Kidney glomerular epithelial cell (primary cell): ENCODE data around the gene SLC2A8.

Experiments
- DNase-seq: peaks from one replicate; lab custom pipeline; 2025; lab: John Stamatoyannopoulos, UW

SLC2A8 gene, protein sequence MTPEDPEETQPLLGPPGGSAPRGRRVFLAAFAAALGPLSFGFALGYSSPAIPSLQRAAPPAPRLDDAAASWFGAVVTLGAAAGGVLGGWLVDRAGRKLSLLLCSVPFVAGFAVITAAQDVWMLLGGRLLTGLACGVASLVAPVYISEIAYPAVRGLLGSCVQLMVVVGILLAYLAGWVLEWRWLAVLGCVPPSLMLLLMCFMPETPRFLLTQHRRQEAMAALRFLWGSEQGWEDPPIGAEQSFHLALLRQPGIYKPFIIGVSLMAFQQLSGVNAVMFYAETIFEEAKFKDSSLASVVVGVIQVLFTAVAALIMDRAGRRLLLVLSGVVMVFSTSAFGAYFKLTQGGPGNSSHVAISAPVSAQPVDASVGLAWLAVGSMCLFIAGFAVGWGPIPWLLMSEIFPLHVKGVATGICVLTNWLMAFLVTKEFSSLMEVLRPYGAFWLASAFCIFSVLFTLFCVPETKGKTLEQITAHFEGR

DNA sequence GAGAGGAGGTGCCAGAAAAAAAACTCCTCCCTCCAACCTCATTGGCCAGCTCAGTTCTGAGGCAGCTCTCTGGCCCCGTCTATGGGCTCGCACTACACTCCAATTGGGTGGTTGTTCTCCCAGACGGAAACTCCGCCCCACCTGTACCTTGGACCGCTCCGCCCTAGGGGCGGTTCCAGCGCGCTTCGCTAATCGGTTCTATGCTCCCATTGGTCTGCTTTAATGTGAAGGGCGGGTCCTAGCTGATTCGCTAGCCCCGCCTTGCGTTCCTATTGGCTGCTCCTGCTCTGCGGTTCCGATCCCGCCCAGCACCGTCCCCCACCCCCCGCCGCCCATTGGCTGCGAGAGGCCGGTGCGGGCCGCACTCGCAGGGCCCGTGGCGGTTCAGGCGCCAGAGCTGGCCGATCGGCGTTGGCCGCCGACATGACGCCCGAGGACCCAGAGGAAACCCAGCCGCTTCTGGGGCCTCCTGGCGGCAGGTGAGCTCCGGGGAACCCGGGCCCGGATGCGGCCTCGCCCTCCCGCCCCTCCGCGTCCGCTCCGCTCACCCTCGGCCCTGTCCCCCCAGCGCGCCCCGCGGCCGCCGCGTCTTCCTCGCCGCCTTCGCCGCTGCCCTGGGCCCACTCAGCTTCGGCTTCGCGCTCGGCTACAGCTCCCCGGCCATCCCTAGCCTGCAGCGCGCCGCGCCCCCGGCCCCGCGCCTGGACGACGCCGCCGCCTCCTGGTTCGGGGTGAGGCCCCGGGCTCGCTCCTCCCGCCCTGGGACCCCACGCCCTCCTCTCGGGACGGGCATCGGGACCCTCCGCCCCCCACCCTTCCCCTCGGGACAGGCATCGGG lies at the start of gene SLC2A8:
SLC2A8 (plus strand) TSS at position 362 of the 838 bp plus-strand sequence; CDS start at position 424, 62 bp downstream.
- peak; percentile 100 for DNase-seq

DNA sequence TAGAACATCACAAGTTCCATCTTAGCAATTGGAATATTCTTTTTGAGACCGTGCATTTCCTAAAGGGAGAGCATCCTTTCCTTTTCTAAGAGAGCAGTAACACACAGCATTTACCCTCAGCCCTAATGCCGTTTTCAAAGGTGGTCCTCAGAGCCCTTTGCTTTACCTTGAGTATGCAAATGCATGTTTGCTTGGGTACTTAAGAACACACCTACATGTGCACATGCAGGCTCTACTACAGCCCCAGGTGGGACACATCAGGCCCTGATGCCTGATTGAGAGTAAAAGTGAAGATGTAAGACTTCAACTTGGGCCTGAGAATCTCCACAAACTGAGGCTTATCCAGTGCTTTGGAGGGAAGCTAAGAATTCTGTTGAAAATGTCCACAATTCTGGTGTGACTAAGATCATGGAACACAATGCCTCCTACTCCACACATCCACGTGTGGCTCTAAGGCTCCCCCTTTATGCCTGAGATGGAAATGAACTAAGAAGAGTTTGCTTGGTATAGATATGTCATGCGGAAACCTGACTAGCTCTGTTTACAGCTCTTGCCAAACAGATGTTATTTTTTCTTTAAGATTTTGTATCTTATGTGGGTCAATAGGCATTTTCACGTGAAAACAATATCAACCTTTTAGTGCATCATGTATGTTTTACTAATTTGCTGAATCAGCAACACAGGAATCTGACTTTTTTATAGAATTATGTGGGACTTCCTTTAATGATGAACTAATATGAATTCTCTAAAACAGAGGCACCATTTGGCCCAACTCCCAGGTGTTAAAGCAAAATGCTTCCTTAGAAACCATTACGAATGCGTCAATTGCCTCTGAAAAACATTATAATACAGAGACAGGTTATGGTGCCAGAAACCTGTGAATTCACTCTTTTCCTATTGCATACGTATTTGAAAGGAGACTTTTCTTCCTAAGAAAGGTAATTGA lies 48.9 kb upstream of the SLC2A8 start:
- DNase-seq, result no peak

DNA sequence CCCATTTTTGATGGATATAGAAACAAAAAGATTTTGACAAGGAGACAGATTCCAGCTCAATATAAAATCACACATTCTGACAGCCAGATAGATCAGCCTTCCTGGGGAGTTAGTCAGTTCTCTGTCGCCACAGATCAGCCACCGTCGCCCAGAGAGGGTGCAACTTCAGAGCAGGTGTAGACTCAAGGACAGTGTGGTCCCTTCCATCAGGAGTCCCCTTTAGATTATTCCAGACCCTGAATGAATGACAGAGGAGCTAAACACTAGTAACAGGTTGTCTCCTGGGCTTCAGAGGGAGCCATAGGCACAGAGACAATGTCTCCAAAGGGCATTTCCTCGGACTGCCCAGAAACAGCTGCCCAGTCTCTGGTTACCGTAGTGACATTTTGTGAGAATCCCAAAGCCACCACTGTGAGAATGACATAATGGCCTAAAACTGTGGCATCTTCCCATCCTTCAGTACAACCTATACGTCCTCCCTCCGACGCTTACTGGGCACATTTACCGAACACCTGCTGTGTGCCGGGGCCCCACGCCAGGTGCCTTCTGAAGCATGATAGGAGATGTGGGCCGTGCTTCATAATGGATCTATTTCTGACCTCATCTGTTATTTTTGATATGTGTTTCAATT lies 47.4 kb upstream of the SLC2A8 start:
- no peak for DNase-seq

DNA sequence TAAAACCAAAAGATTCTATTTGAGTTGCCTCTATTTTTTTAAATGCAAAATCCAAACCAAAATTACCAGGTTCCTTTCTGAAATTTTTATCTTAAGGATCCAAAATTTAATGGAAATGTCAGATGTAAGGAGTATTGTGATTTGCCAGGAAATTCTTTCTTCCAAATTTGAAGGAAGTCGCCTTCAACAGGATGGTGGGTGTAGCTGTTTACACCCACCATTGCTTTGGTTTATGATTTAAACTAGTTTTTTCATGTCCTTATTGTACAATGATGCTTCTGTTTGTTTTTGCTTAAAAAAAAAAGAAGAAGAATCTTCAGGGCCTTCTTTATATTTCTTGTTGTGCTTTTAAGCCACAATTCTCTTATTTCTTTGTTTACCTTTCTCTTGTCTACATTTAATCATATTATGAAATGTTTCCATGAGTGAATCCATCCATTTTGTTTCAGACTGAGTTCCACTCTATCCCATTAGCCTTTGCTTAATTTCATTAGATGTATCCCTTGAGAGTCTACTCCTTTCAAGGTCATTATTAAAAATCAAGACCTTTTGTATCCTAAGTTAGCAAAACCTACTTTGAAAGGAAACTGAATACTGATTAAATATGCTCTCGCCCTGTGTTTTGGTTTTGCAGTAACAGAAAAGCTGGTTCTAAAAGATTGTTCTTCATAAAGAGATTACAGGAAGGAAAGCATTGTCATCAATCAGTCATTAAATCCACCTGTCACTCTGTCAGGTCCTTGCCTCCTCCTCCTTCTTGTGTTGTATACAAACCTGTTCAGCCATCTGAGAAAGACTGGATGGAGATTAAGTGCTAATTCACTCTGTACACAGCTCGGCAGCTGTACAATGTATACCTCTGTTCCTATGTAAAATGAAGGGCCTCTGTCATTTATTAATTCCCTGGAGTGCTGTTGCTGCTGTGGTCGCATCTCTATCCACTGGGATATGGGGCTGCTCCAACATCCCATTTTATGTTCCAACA lies 45.5 kb upstream of the SLC2A8 start:
- DNase-seq, result no peak

DNA sequence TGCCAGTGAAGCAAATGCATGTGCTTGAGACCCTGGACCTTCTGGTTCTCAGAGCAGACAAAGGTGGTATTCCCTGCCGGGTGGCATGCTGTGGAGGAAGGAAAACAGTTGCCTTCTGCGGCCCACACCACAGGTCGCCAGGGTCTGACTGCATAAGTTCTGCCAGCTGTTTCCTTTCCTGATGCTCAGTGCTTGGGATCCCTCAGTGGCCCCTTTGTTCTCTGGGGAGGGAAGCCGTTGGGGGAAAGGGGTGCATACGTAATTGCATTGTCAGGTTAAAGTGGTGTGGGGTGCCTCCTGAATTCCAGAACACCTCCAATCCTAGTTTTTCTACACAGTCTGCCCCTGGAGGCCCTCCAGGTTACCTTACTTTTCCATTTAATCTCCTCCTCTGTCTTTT lies 43.1 kb upstream of the SLC2A8 start:
- no peak for DNase-seq

DNA sequence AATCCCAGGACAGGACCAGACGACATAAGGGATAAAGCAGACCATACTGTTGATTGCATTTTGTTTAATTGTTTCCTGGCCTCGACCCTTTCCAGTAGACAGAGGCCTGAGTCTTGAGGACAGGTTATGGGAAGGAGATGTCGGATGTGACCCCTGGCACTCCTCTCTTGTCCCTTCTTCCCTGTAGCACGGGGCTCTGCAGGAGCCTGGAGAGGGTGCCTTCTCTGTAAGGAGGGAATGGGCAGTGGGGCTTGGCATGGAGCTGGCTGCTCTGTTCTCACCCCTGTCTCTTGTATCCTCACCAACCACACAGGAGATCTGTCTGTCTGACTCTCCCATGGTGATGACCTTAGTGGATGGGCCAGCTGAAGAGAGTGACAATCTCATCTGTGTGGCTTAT lies 40.1 kb upstream of the SLC2A8 start:
- DNase-seq, result no peak

DNA sequence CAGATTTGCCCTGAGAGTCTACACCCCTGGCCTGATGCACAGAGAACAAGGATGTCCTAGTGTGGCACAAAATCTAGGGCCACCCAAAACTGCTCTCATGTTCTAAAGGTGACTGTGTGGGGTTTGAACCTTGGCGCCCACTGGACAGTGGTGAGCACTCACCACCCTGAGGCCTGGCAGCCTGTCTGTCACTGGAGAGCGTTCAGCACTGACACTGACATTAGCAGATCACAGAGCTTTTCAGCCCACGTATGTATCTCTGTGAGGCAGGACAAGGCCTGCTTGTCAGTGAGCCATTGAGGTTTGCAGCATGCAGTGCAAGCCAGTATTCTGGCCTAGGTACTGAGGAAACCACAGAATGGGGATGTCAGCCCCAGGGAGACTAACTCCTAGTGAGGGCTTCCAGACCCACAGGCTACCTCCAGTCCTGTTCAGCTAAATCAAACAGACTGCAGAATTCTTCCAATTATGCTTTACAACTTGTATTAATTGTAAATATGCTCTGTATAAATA lies 38.9 kb upstream of the SLC2A8 start:
- no peak for DNase-seq

DNA sequence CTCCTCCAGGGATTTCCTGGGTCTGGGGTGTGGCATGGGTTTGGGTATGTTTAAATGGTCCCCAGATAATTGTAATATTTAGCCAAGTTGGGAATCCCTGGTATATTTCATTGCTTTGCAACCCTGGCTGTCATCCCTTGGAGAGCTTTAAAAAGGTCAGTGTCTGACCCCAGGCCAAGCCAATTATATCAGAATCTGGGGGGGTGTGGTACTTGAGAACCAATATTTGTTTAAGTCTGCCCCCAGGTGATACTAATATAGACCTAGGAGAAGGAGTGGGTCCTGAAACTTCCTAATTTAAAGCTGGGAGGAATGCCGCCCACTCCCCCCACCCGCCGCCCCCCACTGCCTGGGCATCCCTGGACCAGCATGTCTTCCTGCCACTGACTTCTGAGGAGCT lies 38.2 kb upstream of the SLC2A8 start:
- DNase-seq, result no peak

DNA sequence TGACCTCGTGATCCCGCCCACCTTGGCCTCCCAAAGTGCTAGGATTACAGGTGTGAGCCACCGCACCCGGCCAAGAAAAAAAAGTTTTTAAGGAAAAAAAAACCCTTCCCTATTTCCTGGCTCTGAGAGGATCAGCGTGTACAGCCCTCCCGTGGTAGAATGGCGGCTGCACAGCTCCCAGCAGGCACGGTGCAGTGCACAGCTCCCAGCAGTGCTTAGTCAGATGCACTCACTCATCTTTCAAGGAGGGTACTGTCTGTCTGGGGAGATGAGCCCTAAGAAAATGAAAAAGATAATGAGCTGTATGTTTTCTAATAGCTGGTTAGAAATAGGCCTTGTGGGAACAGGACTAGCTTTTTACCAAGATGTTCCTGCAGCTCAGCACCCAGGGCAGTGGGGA lies 36.7 kb upstream of the SLC2A8 start:
- no peak for DNase-seq

DNA sequence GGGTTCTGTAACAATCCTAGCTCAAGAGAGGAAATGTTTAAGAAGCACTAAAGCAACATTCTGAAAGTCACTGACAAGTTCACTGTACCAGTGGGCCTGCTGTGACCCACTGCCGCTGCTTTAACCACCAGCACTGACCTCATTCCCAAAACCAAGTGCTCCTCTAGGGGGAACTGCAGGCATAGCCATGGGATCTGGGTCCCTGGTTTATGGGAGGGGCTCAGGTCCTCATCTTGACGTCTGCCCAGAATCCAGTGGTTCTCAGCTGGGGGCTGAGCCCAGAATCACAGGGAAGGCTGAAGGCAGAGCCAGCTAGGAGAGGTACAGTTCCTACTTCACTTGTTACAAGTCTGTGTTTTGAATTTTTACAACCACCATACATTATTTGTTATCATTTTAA lies 36.1 kb upstream of the SLC2A8 start:
- no peak for DNase-seq

DNA sequence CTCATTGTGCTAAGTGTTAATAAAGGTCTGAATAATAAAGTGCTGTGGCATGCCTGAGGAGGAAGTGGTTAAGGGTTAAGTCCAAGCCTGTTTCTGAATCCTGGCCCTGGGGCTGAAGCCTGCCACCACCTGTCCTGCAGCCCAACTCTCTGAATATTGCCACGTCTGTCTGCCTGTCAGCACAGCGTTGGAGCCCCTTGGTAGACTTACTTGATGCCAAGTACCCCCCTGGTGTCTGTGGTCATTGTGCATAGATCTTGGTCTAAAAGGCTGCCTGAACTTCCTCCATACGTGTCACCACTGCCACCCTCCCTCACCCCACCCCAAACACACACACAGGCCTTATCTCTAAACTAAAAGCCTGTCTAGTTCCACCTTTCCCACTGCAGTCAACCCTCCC lies 35.4 kb upstream of the SLC2A8 start:
- no peak for DNase-seq

DNA sequence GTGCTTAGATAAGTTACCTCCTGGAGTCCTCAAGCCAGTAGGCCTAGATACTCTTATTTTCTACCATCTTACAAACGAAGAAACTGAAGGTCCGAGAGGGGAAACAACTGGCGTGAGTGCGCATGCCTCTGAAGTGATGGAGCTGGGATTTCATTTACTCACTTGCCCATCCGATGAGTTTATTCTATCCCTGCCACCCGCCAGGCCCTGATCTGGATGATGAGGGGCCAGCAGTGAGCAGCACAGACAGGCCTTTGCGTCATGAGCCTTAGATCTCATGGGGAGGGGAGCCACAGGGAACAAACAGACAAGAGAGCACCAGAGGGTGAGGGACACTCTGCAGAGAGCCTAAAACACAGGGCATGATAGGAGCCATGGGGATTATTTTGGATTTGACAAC lies 34.1 kb upstream of the SLC2A8 start:
- no peak for DNase-seq

DNA sequence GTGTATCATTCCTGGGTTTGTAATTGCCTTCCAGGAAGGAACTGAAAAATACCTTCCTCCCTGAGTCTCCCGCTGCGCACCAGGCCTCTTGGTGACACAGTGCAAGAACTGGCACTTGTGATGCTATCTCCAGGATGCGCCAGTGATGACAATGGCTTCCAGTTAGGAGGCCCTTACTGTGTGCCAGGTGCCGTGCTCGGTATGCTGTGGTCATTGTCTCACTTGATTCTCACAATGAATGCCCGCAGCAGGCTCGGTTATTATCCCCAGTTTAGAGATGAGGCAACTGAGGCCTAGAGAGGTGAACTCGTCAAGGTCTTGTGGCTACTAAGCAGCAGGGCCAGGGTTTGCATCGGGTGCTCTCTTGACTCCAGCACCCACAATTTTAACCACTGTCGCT lies 31.5 kb upstream of the SLC2A8 start:
- DNase-seq, result no peak

DNA sequence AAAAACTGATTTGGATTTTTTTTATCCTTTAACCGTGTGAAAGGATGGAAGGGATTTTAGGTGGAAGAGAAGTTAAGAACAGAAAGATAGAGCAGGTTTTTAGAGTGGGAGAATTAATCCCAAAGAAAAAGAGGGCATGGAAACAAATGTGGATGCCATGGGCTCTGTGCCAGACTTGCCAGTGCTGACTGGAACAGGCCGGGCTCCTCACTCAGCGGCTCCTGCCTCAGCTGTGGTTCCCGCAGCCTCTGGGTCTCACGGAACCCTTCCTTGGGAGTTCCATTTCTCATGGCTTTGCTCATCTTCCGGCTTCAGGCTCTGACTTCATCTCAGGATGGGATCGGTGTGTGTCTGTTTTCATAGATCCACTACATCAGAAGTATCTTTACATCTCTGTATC lies 30.4 kb upstream of the SLC2A8 start:
- DNase-seq, result no peak

DNA sequence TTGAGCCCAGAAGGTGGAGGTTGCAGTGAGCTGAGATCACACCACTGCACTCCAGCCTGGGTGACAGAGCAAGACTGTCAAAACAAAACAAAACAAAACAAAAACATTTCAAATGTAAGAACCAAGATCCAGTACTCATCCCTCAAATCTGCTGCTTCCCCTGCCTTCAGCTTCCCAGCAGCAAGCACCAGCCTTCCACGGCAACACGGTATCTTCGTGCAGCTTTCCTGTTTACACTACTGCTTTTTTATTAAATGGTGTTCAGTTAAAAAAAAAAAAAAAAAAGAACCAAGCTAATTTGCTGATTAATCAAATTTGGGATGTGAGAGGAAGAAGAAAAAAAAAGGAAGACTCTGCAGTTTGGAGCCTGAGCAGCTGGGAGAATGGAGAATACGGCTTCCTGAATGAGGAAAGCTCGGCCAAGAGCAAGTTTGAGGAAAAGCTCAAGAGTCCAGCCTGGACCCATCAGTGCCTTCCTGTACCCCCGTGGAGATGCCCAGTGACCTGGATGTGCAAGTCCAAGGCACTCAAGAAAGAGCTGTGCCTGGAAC lies 28.0 kb upstream of the SLC2A8 start:
- DNase-seq, result no peak

DNA sequence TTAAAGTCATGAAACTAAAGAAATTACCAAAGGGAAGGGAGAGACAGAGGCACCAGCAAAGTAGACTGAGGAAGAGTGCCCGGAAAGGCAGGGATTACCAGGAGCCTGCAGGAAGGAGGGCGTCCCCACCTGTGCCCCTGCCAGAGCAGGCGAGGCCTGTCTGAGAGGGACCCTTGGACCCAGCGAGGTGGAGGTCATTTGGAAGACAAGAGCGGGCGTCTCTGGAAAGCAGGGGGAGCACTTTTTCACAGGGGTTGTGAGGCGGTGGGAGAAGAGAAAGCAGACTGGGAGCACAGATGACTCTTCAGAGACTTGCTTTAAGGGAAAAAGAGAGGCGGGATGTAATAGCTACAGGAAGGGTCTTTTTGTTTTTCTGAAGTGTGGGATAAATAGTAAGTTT lies 27.5 kb upstream of the SLC2A8 start:
- no peak for DNase-seq

DNA sequence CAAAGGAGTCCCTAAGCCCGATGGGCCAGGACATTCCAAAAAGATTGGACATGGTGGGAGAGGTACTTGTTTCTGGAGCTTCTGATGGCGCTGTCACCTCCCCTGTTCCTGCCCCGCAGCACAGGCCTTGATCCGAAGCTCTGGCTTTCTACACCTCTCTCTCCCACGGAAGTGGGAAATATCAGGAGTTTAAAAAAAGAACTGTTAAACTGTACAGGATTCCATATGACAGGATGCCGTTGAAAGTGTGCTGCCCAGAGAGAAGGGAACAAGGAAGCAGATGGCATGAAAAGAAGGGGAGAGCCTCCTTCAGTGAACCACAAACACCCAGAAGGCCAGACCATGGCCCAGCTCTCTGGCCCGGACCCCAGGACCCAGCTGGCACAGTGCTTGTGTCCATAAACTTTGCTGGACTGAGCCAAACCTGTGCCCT lies 26.8 kb upstream of the SLC2A8 start:
- no peak for DNase-seq

DNA sequence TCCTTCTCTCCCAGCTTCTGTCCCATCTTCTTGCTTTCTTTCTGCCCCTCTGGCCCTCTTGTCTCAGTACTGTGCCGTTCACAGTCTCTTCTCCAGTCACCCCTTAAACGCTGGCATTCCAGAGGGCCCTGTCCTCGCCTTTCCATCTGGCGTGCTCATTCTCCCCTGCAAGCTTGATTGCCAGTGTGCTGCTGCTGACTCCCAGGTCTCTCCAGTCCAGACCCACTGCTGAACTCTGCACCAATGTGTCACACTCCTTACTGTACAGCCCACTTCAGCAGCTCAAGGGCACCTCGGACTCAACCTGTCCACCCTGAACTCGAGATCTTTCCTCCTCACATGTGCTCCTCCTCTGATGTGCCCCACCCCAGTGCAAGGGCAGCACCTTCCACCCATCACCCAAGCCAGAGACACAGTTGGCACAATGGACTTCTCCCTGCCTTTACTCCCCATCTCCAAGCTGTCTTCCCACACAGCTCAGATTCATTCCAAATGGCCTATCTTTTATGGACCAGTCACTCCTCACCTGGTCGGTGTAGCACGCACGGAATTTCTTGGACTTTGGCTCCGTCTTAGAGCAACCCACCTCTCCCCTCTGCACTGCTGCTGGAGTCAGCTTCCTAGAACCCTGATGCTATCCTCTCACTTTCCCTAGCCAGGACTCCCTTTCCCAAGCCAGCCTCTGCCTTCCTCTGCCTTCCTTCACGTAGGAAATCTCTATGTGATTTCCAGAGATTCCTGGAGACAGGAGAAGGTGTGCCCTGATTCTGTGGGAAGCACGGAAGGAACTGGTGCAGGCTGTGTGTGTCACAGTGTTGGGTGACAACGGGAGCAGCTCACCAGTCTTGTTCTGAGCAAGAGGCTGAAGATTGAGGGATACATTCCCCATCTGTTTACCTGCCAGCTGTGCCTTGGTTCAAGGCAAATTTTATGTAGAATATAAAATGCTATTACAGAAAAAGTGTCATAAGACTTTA lies 26.0 kb upstream of the SLC2A8 start:
- no peak for DNase-seq

DNA sequence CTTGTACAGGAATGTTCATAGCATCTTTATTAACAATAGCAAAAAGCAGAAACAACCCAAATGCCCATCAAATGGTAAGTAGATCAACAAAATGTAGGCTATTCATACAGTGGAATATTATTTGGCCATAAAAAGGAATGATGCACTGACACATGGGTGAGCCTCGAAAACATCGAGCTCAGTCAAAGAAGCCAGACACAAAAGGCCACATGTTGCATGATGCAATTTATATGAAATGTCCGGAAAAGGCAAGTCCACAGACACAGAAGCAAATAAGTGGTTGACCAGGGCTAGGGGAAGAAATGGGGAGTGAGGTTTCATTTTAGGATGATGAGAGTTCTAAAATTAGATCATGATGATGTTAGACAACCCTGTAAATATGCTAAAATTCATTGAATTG lies 16.5 kb upstream of the SLC2A8 start:
- DNase-seq, result no peak
